AG04449 (cell line): ENCODE results near the gene COBL.

Experiments
- CTCF ChIA-PET: fragments of 350-600 bp; formaldehyde crosslinking; extraction: SDS; loops from one replicate; lab custom pipeline; 2021; ENCODE audit warnings: antibody characterized with exemption; lab: Yijun Ruan, JAX
- POLR2A ChIA-PET: fragments of 400-600, 350-600 bp; formaldehyde crosslinking; extraction: SDS; loops from one replicate; lab custom pipeline; 2020; ENCODE audit warnings: antibody characterized with exemption, inconsistent platforms; lab: Yijun Ruan, JAX
- DNase-seq: peaks from one replicate; pipeline ENCODE4 v3.0.0-alpha.2; 2010; ENCODE audit warnings: low read depth, low spot score
- H3K4me3 ChIP-seq: 2 replicates; pipeline ENCODE4 v1.5.1; 2011; ENCODE audit warnings: low read depth, mild to moderate bottlenecking, control low read depth, low read length
- CTCF ChIP-seq: IDR thresholded peaks from one replicate; pipeline ENCODE4 v1.5.1; 2011; ENCODE audit warnings: mild to moderate bottlenecking, moderate library complexity, low read length, control low read depth, inconsistent platforms; ENCODE audit not compliant: insufficient read depth; ENCODE audit errors: missing control alignments

COBL gene

GRCh38 chr7:51108134-51108533 is 208.5 kb downstream of the COBL start:
- POLR2A ChIA-PET, result no interaction called here
- no peak for TF ChIP-seq CTCF
- CTCF ChIA-PET, result no interaction called here
- H3K4me3 ChIP-seq, result no peak overlapping the region
- no peak for DNase-seq

- DNase-seq, result no peak
- POLR2A ChIA-PET, result no interaction called here
- no peak for TF ChIP-seq CTCF
- H3K4me3 ChIP-seq, result no peak overlapping the region
- CTCF ChIA-PET, result interaction anchor here (1.9 kb wide), 1 partner anchor 56 kb away, joined by 4 read pairs; no protein-coding TSS in a partner anchor
These were observed 212.3 kb downstream of the COBL start for GRCh38 chr7:51104278-51104677.

GRCh38 chr7:51103718-51104117 is 212.9 kb downstream of the COBL start:
- DNase-seq, result no peak
- no peak overlapping the region for H3K4me3 ChIP-seq
- no peak for TF ChIP-seq CTCF
- ChIA-PET POLR2A (no interaction called here), CTCF (interaction anchor here (1.9 kb wide), 1 partner anchor 57 kb away, joined by 4 read pairs; no protein-coding TSS in a partner anchor)

- CTCF ChIA-PET, result interaction anchor here (0.9 to 1.9 kb wide), 2 partner anchors 20 to 58 kb away, joined by 3 to 4 read pairs; no protein-coding TSS in a partner anchor
- no peak for DNase-seq
- POLR2A ChIA-PET, result no interaction called here
- no peak for TF ChIP-seq CTCF
- no peak overlapping the region for H3K4me3 ChIP-seq
These were observed 213.8 kb downstream of the COBL start for GRCh38 chr7:51102828-51103227.

- DNase-seq, result no peak
- ChIA-PET CTCF (interaction anchor here (1.0 to 1.1 kb wide), 2 partner anchors 11 to 29 kb away, joined by 3 read pairs; no protein-coding TSS in a partner anchor), POLR2A (no interaction called here)
- TF ChIP-seq CTCF, result no peak
- H3K4me3 ChIP-seq, result no peak overlapping the region
These were observed 215.4 kb downstream of the COBL start for GRCh38 chr7:51101111-51101757.

GRCh38 chr7:51090411-51090810 is 226.2 kb downstream of the COBL start:
- CTCF ChIA-PET, result interaction anchor here (1.0 to 3.0 kb wide), 4 partner anchors 11 to 622 kb away, joined by 3 to 14 read pairs (median 6); no protein-coding TSS in a partner anchor
- POLR2A ChIA-PET, result no interaction called here

More at GRCh38 chr7:51090411-51090810, 226.2 kb downstream of the COBL start:
- no peak for TF ChIP-seq CTCF
- no peak for DNase-seq
- no peak overlapping the region for H3K4me3 ChIP-seq
